Choroid plexus epithelial cell (primary cell): ENCODE results near the gene NOTCH1.

Experiments used
- DNase-seq: peaks from one replicate; pipeline ENCODE4 v3.0.0-alpha.2; 2010; ENCODE audit warnings: low read depth
- H3K4me3 ChIP-seq: 2 replicates; pipeline ENCODE4 v1.5.1; 2011; ENCODE audit warnings: low read depth, mild to moderate bottlenecking, control low read depth, low read length, moderate library complexity
- TF ChIP-seq, protein P1 (sequence below): conservative IDR thresholded peaks from 2 replicates; pipeline ENCODE4 v1.5.1; 2011; ENCODE audit warnings: low read depth, mild to moderate bottlenecking, control low read depth, inconsistent platforms, low read length, moderate library complexity

Gene NOTCH1

GRCh38 chr9:136545965-136546696 is at the start of gene NOTCH1:
Gene NOTCH1, minus strand, starts transcription at chr9:136546048. Its CDS starts 262 bp downstream, at chr9:136545786.
- TF ChIP-seq, protein P1, sequence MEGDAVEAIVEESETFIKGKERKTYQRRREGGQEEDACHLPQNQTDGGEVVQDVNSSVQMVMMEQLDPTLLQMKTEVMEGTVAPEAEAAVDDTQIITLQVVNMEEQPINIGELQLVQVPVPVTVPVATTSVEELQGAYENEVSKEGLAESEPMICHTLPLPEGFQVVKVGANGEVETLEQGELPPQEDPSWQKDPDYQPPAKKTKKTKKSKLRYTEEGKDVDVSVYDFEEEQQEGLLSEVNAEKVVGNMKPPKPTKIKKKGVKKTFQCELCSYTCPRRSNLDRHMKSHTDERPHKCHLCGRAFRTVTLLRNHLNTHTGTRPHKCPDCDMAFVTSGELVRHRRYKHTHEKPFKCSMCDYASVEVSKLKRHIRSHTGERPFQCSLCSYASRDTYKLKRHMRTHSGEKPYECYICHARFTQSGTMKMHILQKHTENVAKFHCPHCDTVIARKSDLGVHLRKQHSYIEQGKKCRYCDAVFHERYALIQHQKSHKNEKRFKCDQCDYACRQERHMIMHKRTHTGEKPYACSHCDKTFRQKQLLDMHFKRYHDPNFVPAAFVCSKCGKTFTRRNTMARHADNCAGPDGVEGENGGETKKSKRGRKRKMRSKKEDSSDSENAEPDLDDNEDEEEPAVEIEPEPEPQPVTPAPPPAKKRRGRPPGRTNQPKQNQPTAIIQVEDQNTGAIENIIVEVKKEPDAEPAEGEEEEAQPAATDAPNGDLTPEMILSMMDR: no peak
- H3K4me3 ChIP-seq: peak within 1 kb of the TSS; percentile 67
- peak; percentile 76 for DNase-seq

DNA sequence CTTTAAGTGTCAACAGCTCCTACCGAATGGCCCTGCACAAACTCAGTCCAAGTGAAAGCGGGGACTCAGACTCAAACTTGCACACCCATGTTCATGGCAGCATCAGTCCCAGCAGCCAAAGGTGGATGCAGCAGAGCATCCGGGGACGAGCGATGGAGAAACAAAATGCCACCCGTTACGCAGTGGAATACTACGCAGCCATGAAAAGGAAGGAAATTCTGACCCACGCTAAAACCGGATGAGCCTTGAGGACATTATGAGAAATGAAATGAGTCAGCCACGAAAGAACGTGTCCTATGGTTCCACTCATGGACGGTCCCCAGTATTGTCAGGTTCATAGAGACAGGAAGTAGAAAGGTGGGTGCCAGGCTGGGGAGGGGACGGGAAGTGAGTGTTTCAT is 48.6 kb upstream of the NOTCH1 start:
- TF ChIP-seq, protein P1: no peak
- H3K4me3 ChIP-seq: no peak overlapping the region
- no peak for DNase-seq

DNA sequence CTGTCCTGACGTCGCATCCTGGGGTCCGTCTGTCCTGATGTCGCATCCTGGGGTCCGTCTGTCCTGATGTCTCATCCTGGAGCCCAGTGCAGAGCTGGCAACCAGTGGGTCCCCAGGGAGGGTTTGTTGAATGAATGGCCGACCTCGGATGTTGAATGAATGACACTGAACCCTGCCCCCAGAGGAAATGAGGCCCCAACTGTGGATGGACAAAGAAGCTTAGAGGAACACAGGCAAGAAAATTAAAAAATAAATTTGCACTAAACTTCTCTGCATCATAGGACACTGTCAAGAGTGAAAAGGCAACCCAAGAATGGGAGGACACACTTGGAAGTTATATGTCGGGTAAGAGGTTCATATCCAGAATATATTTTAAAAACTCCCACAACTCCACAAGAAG is 47.7 kb upstream of the NOTCH1 start:
- no peak overlapping the region for H3K4me3 ChIP-seq
- no peak for DNase-seq
- TF ChIP-seq, protein P1: no peak

DNA sequence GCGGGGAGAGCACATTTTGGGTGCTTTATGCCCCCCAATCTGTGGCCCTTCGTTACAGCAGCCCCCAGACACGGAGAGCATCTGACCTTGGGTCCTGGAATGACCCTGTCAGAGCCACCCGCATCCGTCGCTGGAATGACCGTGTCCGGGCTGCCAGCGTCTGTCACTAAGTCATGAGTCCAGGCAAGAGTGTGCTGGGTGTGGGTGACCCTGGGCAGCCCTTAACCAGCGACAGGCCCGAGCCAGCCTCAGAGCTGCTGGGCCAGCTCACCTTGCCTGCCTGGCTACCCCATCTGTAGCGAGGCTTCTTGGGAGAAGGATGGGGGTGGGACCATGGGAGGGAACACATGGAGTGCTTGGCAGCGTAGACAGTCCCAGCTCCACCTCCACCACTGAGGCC is 46.8 kb upstream of the NOTCH1 start:
- TF ChIP-seq, protein P1: no peak
- no peak for DNase-seq
- no peak overlapping the region for H3K4me3 ChIP-seq

DNA sequence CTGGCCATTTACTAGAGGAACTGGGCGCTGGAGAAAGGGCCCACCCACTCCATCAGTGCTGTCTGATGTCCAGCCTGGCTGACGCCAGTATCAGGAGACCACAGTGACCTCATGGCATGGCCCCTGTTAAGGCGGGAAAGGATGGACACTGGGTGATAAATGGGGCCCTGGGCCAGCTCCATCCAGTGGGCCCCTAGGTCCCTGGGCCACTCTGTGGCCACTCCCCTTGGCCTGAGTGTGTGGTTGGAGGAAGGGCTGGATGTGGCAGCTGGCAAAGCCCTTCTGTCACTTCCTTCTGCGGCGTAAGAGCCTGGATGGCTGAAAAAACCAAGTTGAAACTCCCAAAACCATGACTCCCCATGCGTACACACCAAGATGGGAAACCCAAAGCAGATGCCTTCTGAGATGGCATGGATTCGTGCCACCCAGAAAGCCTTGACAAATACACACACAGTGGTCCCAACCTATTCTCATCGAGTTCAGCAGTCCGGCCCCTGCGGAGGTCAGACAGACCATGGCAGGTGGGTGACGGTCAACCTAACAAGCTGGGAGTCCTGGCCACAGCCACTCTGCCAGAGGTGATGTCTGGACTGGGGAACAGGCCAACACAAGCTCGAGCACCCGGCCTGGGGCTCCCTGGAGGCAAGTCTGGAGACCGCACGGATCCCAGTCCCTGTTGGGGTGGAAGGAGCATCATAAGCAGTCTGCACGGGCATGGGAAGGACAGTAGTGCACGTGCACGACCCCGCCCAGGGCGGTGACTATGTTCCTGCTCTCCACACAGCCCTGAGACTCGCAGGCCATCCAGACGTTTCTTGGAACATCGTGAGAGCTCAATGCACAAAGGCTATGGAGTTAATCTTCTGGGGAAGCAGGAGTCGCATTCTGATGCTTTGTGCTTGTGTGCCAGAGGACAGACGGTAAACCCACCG is 45.2 kb upstream of the NOTCH1 start:
- no peak overlapping the region for H3K4me3 ChIP-seq
- TF ChIP-seq, protein P1: no peak
- no peak for DNase-seq

- DNase-seq: no peak
- no peak overlapping the region for H3K4me3 ChIP-seq
These were observed 44.2 kb upstream of the NOTCH1 start for GRCh38 chr9:136589766-136590763.

More at GRCh38 chr9:136589766-136590763, 44.2 kb upstream of the NOTCH1 start:
- TF ChIP-seq, protein P1: no peak
